Measurements from ENCODE around the gene TBX10.

GRCh38 chr11:67582011-67582410 is 57.6 kb downstream of the TBX10 start:
- no peak for TF ChIP-seq CTCF (IDR thresholded peaks at IDR 0.05)
- TF ChIP-seq POLR2AphosphoS5 (IDR thresholded peaks at IDR 0.05; ENCODE audit: low read depth, low read length): no peak
- no peak for TF ChIP-seq SIN3A (IDR thresholded peaks at IDR 0.05; ENCODE audit: borderline replicate concordance, insufficient read depth, low read depth, low read length)
